ENCODE data around the gene DCLRE1B. TPM values are rescaled to one million over a fixed set of nuclear protein-coding genes. Genes with fewer than 3 reads are reported as not detected.

DCLRE1B gene
- total RNA-seq: 1 to 10 TPM; 1.5 to 7.2 (median 3.9) TPM

- no peaks in the 10 kb centered on the region for H3K27me3 ChIP-seq
- peak within 1 kb of the TSS; percentile 59 to 95 for H3K4me3 ChIP-seq
- peak within 1 kb of the TSS; percentile 88 to 90 for H3K27ac ChIP-seq
- intact Hi-C loops (cut with DNase I; ENCODE audit: low total_unique reads): no loop called here
- TF ChIP-seq POLR2A (IDR thresholded peaks at IDR 0.05) (peak; percentile 62 to 64), CTCF (IDR thresholded peaks at IDR 0.05) (peak; percentile 67 to 96 (median 85))
- H3K9me3 ChIP-seq: no peaks in the 10 kb centered on the region
- peaks cover 4 to 9% of the 10 kb centered on the region in 2 donors for H3K4me1 ChIP-seq
- peak; percentile 99 for DNase-seq
- no peaks in the 10 kb centered on the region for H3K36me3 ChIP-seq
Observed at GRCh38 chr1:113904674-113905434, at the start of gene DCLRE1B, which contains the start of gene AP4B1. Gene DCLRE1B (plus strand): TSS chr1:113905326. CDS start chr1:113905587, 261 bp downstream. Gene AP4B1 (minus strand): TSS chr1:113904799. CDS start chr1:113904717, 82 bp downstream.

- H3K36me3 ChIP-seq: no peaks in the 10 kb centered on the region
- TF ChIP-seq POLR2A (IDR thresholded peaks at IDR 0.05): no peak
- no peak for TF ChIP-seq CTCF (IDR thresholded peaks at IDR 0.05)
- no peak overlapping the region for H3K4me3 ChIP-seq
- H3K27ac ChIP-seq: peak overlapping the region; percentile 21 to 26
- no peak for DNase-seq
- intact Hi-C loops (cut with DNase I; ENCODE audit: low total_unique reads): no loop called here
- no peaks in the 10 kb centered on the region for H3K9me3 ChIP-seq
- no peaks in the 10 kb centered on the region for H3K4me1 ChIP-seq
- H3K27me3 ChIP-seq: no peaks in the 10 kb centered on the region
Observed at GRCh38 chr1:113855630-113856400, 49.3 kb upstream of the DCLRE1B start.

- Histone ChIP-seq H3K9me3 (no peaks in the 10 kb centered on the region), H3K4me3 (no peak overlapping the region), H3K27ac (peak overlapping the region; percentile 21 to 26), H3K27me3 (no peaks in the 10 kb centered on the region), H3K36me3 (no peaks in the 10 kb centered on the region), H3K4me1 (no peaks in the 10 kb centered on the region)
- TF ChIP-seq CTCF (IDR thresholded peaks at IDR 0.05): no peak
- intact Hi-C loops (cut with DNase I; ENCODE audit: low total_unique reads): no loop called here
- DNase-seq: no peak
Observed at GRCh38 chr1:113856401-113856790, 48.7 kb upstream of the DCLRE1B start.

GRCh38 chr1:113857776-113858175 lies 47.4 kb upstream of the DCLRE1B start:
- Histone ChIP-seq H3K9me3 (no peaks in the 10 kb centered on the region), H3K27ac (no peak overlapping the region), H3K4me1 (no peaks in the 10 kb centered on the region), H3K36me3 (no peaks in the 10 kb centered on the region), H3K27me3 (no peaks in the 10 kb centered on the region), H3K4me3 (no peak overlapping the region)
- no peak for TF ChIP-seq POLR2A (IDR thresholded peaks at IDR 0.05)
- no peak for TF ChIP-seq CTCF (IDR thresholded peaks at IDR 0.05)
- intact Hi-C loops (cut with DNase I; ENCODE audit: low total_unique reads): no loop called here
- DNase-seq: no peak

GRCh38 chr1:113858418-113858817 lies 46.7 kb upstream of the DCLRE1B start:
- H3K27ac ChIP-seq: no peak overlapping the region
- intact Hi-C loops (cut with DNase I; ENCODE audit: low total_unique reads): no loop called here
- H3K36me3 ChIP-seq: no peaks in the 10 kb centered on the region
- no peak for DNase-seq
- H3K9me3 ChIP-seq: no peaks in the 10 kb centered on the region
- TF ChIP-seq POLR2A (IDR thresholded peaks at IDR 0.05): no peak
- no peak for TF ChIP-seq CTCF (IDR thresholded peaks at IDR 0.05)
- no peaks in the 10 kb centered on the region for H3K27me3 ChIP-seq
- no peaks in the 10 kb centered on the region for H3K4me1 ChIP-seq
- no peak overlapping the region for H3K4me3 ChIP-seq

Data from uterus (tissue), 4 donors.